Pancreas (tissue), 10 donors: ENCODE data around the gene C4BPB. TPM values are rescaled to one million over a fixed set of nuclear protein-coding genes. Genes with fewer than 3 reads are reported as not detected.

ENCODE experiments used
- ATAC-seq, 4 donors: fragments of 200-7000 bp; cut with Tn5 transposase; one replicate each; pipeline versions ENCODE4 v1.8.0 to v1.9.1; 2020; ENCODE audit warnings: mild to moderate bottlenecking in 4 of 4, moderate library complexity in 4 of 4
- DNase-seq, 6 donors: peaks; one replicate each; pipeline ENCODE4 v3.0.0-alpha.2; 2020
- FAIRE-seq: peaks from 2 replicates; lab custom pipeline; 2012; peaks lifted over from hg19 to GRCh38; lab: Jason Lieb, UNC
- H3K27ac ChIP-seq, 4 donors: fragments of 200-600 bp; sonication (generic); 1 replicate in 3 of 4; 2 replicates in 1 of 4; pipeline versions ENCODE4 v1.5.0 to v1.8.0; 2020
- H3K27me3 ChIP-seq, 4 donors: fragments of 200-600 bp; one replicate each; pipeline ENCODE4 v1.8.0; 2021
- H3K36me3 ChIP-seq, 3 donors: fragments of 200-600 bp; sonication (generic) in 1 of 3; one replicate each; pipeline versions ENCODE4 v1.5.0 to v1.8.0; 2020 to 2021
- H3K4me1 ChIP-seq, 3 donors: fragments of 200-600 bp; one replicate each; pipeline ENCODE4 v1.8.0; 2021
- H3K4me3 ChIP-seq, 4 donors: fragments of 200-600 bp; sonication (generic) in 2 of 4; one replicate each; pipeline versions ENCODE4 v1.5.0 to v1.8.0; 2020 to 2021
- H3K9me3 ChIP-seq, 4 donors: fragments of 200-600 bp; one replicate each; pipeline ENCODE4 v1.8.0; 2021
- CTCF ChIP-seq, 4 donors: fragments of 200-600 bp; sonication (generic) in 3 of 4; IDR thresholded peaks; one replicate each; pipeline versions ENCODE4 v1.5.0 to v1.8.0; 2021; ENCODE audit warnings: antibody characterized with exemption in 4 of 4
- WGBS, 2 donors: extraction: QIAGEN DNeasy Blood & Tissue Kit; methylation state at CpG; one replicate each; pipeline ENCODE4 v1.1.7; 2013; 5-methylcytosine and 5-hydroxymethylcytosine counted together
- intact Hi-C, 3 donors: fragments of 100-400 bp; cut with DNase I; formaldehyde crosslinking; loops; one replicate each; pipeline versions ENCODE4 v1.11.1 to v1.14.2; 2022
- polyA plus RNA-seq, 2 donors: library from polyadenylated mRNA; stranded (reverse); fragments of 200-250 nt; gene quantifications; one replicate each; pipeline ENCODE4 v1.2.3, GENCODE V29; 2013
- total RNA-seq, 6 donors: library from RNA; stranded (reverse); fragmentation: NEBNext Ultra II Directional in 4 of 6; extraction: Animal tissue kit (Norgen Biotek cat#: 25700) in 4 of 6; gene quantifications; one replicate each; pipeline versions ENCODE4 v1.2.1 to v1.2.4, GENCODE V29; 2021 to 2023
- donor health status: healthy with polysubstance abuse.
- donor health status: DM: no; HTN: no; CAD: no; lungs with moderate emphysema.
- donor health status: DM: no; HTN: no; CAD: no.
- donor health status: control.
- donor health status: control.
- donor health status: Bipolar disorder and iron deficiency.
- donor health status: DM: yes; HTN: yes; CAD: no.
- donor health status: DM: no; HTN: no; CAD: no.
- donor health status: DM: no; HTN: no; CAD: no.
- donor health status: DM: yes; HTN: yes; CAD: no.

C4BPB gene
- total and polyA plus RNA-seq, 8 donors = 1.6 to 34.1 (median 4.2) TPM

- TF ChIP-seq CTCF (IDR thresholded peaks at IDR 0.05) = no peak
- ATAC-seq (no peak), FAIRE-seq (no peak), DNase-seq (no peak)
- Histone ChIP-seq H3K36me3 (no peaks in the 10 kb centered on the region), H3K27me3 (no peaks in the 10 kb centered on the region), H3K27ac (no peak overlapping the region), H3K4me1 (no peaks in the 10 kb centered on the region), H3K9me3 (no peaks in the 10 kb centered on the region), H3K4me3 (no peak overlapping the region)
- intact Hi-C loops = no loop called here
Observed at GRCh38 chr1:207129053-207129452, 40.4 kb downstream of the C4BPB start.

GRCh38 chr1:207130252-207131036, 41.8 kb downstream of the C4BPB start:
- Histone ChIP-seq H3K27me3 (no peaks in the 10 kb centered on the region), H3K36me3 (no peaks in the 10 kb centered on the region), H3K4me1 (no peaks in the 10 kb centered on the region), H3K9me3 (no peaks in the 10 kb centered on the region), H3K4me3 (no peak overlapping the region), H3K27ac (no peak overlapping the region)
- TF ChIP-seq CTCF (IDR thresholded peaks at IDR 0.05) = no peak
- 33 to 51% methylated on average over 1 of the region's 1 CpG for WGBS, 2 donors
- no peak for ATAC-seq
- intact Hi-C loops = no loop called here
- no peak for FAIRE-seq
- no peak for DNase-seq

- no peak for TF ChIP-seq CTCF (IDR thresholded peaks at IDR 0.05)
Observed at GRCh38 chr1:207131163-207131562, 42.5 kb downstream of the C4BPB start.

GRCh38 chr1:207134581-207134980, 45.9 kb downstream of the C4BPB start:
- H3K27me3 ChIP-seq = no peaks in the 10 kb centered on the region
- no peak for TF ChIP-seq CTCF (IDR thresholded peaks at IDR 0.05)
- WGBS, 2 donors = 90 to 95% methylated on average over 1 of the region's 1 CpG
- H3K36me3 ChIP-seq = no peaks in the 10 kb centered on the region
- intact Hi-C loops = no loop called here
- no peak overlapping the region for H3K4me3 ChIP-seq
- no peaks in the 10 kb centered on the region for H3K9me3 ChIP-seq
- FAIRE-seq (no peak), ATAC-seq (no peak), DNase-seq (no peak)
- H3K4me1 ChIP-seq = no peaks in the 10 kb centered on the region
- H3K27ac ChIP-seq = no peak overlapping the region

More at GRCh38 chr1:207131163-207131562, 42.5 kb downstream of the C4BPB start:
- Histone ChIP-seq H3K27ac (no peak overlapping the region), H3K4me3 (no peak overlapping the region), H3K27me3 (no peaks in the 10 kb centered on the region), H3K4me1 (no peaks in the 10 kb centered on the region), H3K36me3 (no peaks in the 10 kb centered on the region), H3K9me3 (no peaks in the 10 kb centered on the region)
- ATAC-seq (no peak), FAIRE-seq (no peak), DNase-seq (no peak)
- WGBS, 2 donors = 77 to 84% methylated on average over 4 of the region's 4 CpGs
- intact Hi-C loops = no loop called here

- no peak for ATAC-seq
- intact Hi-C loops = no loop called here
- Histone ChIP-seq H3K4me3 (no peak overlapping the region), H3K36me3 (no peaks in the 10 kb centered on the region), H3K27ac (no peak overlapping the region), H3K9me3 (no peaks in the 10 kb centered on the region), H3K27me3 (no peaks in the 10 kb centered on the region), H3K4me1 (no peaks in the 10 kb centered on the region)
- FAIRE-seq = no peak
- no peak for TF ChIP-seq CTCF (IDR thresholded peaks at IDR 0.05)
- no peak for DNase-seq
- 92 to 97% methylated on average over 1 of the region's 1 CpG for WGBS, 2 donors
Observed at GRCh38 chr1:207139616-207140015, 51.0 kb downstream of the C4BPB start.
